NCI-H2227 treated with DMSO at 0.1 percent for 48 hours (cell line): ENCODE results near the gene COL6A1.
"Not testable (repeated sequence)": the region's sequence is repeated elsewhere in the genome, so short reads cannot be mapped to it uniquely, and the experiment has no call there.

ENCODE experiments used
- DNase-seq: peaks from one replicate; lab custom pipeline; 2025; lab: John Stamatoyannopoulos, UW

The COL6A1 gene

DNA sequence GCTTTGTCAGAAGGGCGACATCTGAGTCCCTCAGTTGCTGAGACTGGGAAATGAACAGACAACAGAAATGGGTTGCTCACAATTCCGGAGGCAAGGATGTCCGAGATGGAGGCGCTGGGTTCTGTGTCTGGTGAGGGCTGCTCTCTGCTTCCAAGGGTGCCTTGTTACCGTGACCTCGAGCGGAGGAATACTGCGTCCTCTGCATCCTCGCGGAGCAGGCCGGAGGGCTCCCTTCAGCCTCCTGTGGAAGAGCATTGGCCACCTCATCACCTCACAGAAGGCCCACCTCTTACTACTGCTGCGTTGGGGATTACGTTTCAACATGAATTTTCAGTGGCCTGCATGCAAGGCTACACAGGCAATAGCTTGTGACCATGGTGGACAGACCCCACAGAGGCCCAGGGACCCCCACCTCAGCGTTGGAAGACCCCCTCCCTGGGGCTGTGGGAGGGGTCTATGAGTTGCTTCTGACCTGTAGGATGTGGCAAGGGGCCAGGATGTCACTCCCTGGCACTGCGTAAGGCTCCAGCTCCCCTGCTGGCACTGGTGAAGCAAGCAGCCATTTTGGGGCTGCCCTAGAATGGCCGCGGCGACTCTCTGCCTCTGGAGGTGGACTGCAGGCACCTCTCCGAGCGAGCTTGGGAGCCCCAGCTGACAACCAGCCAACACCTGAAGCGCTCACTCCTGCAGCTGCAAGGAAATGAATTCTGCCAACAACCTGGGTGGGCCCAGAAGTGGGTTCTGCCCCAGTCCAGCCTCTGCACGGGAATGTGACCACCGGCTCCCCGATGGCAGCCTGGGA lies 36.3 kb upstream of the COL6A1 start:
- no peak for DNase-seq

DNA sequence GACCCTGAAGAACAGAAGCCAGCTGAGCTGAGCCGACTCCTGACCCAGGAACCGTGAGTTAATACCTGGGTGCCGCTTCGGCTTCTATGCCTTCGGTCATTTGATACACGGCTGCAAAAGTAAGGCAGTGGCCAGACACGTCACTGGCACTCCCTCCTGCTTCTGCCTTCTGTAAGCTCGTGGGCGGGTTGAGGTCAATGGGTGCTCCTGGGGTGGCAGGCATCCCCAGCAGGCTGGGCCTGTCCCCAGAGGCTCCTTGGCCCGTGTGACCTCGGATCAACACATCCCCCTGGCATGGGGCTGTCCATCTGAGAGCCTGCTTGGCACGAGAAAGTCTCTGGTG lies 35.7 kb upstream of the COL6A1 start:
- DNase-seq = no peak

DNA sequence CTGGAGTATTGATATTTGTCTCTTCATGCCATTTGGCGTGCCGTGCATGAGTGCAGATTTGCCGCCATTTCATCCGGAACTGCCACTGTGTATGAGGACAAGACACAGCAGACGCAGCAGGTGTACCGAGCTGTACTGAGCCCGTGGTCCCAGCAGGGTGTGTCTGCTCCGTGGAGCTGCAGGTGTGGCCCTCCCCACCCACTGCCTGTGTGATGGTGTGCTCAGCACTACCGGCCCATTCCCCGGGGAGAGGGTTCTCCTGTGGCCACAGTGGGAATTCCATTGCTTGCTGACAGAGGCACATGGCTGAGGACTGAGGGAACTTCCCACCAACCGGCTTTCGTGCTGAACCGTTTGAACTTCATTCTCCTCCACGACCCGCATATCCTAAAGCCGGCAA lies 34.3 kb upstream of the COL6A1 start:
- DNase-seq = no peak

DNA sequence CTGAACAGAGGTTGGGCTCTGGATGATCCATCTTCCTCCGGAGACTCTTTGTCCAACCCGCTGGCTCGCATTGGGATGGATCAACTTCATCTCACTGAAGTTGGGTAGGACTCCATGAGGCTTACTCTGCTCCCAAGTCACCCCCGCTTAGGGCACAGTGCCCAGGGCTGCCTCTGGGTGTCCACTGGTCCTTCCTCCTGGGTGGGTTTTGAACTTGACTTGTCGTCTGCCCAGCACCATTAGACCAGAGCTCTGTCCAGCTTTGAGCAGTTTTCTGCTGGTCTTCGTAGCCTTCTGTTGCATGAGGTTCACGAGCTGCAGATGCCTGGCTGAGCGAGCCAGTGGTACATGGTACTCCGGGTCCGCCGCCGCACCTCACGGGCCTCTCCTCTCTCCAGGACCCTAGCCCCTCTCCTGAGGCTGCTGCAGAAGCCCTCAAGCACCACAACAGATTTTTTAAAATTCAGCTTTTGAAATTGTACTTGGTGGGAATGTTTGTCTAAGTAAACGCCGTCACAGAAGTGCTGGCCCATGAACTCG lies 33.8 kb upstream of the COL6A1 start:
- no peak for DNase-seq

DNA sequence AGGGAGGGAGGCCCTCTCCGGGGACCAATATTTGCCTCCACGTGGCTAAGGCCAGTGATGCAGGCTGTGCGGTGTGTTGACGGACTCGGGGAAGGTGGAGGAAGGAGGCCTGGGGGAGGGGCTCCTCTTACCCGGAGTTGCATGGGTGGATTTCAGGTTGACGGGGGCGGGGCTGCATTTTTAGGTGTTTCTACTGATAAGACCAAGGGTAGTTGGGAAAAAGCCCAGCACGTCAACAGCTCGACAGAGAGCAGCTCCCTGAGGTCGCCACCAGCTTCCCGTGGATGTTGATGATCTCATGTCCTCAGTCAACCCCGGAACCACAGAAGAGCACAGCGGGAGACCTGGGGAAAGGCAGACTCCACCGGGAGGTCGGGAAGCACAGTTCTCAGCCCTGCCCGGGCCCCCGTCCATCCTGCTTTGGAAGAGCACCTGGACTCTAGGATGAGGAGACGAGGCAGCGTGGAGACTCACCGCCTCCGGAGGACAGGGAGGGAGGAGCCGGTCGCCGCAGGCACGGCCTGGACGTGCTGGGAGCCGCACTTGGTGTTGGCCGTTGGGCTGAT lies 32.9 kb upstream of the COL6A1 start:
- DNase-seq = no peak

DNA sequence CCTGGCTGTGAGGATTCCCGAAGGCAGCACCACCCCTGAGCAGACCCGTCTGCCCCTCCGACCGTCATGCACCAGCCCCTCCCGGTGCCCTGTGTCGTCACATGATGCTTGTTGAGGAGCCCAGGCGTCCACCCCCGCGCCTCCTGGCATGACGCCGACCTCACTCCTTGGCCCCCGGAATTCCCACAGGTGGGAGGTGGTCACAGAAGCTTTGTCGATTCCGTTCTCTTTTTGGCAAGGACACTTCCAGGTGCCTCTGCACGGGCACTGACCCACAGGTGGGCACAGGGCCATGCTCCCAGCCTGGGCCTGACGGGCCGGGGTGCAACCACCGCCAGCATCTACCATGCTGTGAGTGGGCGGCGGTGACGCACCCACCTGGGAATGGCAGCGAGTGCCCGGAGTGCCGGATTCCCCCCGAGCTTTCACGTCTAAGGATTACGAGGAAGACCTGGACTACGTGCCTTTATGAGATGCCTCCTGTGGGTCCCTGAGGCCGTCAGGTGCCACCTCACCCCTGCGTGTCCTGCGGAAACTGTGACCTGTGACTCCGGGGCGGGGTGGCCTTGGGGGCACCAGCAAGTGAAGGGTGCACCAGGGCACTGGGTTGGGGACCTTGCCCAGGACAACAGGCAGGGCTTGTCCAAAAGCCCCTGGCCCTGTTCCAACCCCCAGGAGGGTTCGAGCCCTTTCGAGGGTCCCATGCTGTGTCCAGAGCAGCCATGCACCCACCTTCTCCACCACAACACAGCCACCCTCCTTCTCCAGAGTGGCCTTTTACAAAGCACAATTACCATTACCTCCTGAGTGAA lies 31.4 kb upstream of the COL6A1 start:
- no peak for DNase-seq

DNA sequence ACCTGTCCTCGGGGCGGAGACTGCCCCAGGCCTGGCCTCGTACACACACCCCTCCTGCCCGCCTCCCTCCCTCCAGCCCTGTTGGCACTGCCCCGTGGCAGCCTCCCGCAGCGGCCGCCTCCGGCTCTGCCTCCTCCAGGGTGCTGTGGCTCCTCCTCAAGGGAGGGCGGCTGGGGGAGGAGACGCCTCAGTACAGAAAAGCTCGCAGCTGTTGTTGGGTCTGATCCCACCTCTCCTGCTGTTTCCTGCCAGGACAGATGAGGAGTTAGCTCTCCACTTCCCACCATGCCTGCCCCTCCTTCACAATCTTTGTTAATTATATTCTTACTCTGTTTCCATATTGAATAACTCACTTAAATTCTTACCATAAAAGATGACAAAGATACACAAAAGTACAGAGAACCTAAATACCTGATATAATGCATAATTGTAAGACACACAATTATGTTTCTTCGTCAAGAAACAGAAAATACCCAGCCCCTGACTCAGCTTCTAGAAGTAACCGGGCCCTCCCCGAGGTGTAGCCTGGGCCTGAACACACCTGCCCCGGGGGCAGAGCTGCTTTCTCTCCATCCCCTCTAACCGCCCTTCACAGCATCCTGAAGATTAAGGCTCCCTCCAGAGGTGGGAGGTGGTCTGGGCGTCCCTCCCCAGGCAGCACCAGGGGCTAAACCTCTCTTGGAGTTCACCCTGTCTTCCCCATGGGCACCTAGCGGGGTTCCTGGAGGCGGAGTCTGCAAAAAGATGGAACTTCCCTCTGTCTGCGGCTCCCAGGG lies 30.6 kb upstream of the COL6A1 start:
- no peak for DNase-seq

DNA sequence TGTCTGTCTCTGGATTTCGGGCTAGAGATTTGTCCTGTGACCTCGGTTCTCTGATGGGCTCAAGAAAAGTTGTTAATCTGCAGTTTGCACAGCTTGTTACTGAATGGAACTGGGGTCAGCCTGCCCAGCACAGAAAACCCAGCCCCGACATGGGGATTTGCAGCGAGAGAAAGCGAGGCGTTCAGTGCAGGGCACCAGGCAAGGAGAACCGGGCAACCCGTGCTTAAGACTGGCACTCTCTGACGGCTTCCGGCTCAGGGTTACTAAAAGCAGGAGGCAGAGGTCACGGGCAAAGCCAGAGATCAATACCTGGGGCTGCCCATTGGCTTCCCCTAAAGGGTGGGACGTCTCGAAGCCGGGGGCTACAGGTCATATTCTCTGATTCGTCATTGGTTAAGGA lies 29.9 kb upstream of the COL6A1 start:
- no peak for DNase-seq

DNA sequence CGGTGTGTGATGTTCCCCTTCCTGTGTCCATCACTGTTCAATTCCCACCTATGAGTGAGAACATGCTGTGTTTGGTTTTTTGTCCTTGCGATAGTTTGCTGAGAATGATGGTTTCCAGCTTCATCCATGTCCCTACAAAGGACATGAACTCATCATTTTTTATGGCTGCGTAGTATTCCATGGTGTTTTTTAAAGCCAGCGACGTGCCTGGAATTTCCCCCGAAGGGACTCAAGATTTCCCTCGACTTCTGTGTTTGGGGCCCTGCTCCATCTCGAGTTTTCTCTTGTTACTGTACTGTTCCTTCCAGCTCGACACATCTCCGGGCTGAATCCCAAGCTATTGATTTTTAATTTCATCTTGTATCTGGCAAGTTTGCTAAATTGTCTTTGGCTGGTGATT lies 29.0 kb upstream of the COL6A1 start:
- not testable (repeated sequence) for DNase-seq

DNA sequence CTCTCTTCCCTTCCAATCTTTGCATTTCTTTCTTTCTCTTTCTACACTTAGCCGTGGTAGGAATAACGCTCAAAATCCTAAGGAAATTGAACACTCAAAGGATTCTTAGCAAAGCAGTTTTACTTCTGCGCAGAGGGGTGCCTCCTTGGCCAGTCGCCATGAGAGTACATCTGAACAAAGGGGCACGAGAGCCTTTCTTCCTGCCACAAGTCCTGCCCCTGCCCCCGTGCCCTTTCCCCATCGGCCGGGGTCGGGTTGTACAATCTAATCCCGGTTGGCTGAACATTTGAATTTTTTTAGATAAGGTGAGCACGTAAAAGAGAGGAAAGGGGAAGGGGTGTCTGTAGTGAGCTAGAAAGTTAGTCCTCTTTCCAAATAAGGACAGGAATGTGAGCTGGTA lies 28.6 kb upstream of the COL6A1 start:
- DNase-seq = no peak

DNA sequence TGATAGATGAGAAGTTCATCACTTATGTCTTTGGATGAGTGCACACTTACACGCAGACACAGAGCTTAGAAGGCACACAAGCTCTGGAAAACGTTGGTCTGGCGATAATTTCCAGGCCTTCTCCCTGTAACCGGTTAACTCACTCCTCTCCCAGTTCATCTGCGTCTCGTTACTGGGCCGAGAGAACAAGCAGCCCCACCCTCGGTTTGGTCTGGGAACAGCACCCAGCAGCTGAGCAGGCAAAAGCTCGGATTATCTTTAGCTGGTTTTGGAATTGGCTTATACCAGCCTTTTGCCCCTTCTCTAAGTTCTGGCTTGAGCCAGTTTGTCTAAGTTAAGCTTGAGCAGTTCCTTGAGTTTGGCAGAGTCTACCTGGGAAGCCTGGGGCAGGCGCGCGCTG lies 27.3 kb upstream of the COL6A1 start:
- DNase-seq = no peak

DNA sequence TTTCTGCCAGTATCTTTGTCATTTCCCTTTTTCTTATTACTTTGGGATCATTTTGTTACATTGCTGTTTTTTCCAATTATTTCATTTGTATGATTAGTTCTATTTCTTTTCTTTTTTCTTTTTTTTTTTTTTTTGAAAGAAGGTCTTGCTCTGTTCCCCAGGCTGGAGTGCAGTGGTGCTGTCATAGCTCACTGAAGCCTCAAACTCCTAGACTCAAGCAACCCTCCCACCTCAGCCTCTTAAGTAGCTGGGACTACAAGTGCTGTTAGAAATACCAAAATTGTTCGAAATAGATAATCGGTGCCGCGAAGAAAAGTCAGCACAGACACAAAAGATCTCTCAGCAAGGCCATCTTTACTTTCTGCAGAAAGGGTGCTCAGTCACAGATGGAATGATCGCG lies 26.6 kb upstream of the COL6A1 start:
- DNase-seq = no peak

DNA sequence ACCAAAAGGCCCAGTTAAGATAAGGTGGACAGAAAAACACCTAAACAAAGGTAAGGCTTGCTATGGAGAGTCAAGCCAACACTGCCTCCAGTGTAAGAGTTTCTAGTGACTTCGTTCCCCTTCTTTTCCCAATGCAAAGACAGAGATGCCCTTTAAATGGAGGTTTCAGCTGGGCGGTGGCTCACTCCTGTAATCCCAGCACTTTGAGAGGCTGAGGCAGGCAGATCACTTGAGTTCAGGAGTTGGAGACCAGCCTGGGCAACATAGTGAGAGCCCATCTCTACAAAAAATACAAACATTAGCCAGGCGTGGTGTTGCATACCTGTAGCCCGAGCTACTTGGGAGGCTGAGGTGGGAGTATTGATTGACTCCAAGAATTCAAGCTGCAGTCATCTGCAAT lies 24.0 kb upstream of the COL6A1 start:
- DNase-seq = no peak

DNA sequence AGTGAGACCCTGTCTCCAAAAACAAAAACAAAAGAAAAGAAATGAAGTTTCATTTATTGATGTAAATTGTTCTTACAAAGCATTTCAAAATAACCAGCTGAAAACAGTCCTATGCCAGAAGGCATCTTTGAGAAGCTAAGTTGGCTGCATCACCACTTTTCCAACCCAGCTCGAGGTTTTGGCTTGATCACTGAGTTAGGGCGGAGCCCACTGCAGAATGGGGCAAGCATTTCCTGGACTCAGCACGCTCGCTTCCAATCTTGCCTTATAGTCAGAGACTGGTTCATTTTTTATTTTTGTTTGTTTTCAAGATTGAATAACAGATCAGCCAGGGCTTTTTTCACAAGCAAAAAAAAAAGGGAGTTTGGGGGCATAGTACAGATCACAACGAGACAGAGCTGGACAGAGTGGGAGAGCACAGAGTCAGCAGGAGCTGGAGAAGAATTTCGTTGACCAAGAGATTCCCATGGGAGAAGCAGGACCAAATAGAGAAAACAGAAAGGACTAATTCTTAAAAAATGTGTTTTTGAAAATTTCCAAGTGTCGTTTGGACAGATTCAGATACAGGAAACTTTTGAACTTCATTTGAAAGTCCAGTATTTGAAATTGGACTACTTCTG lies 23.5 kb upstream of the COL6A1 start:
- no peak for DNase-seq

DNA sequence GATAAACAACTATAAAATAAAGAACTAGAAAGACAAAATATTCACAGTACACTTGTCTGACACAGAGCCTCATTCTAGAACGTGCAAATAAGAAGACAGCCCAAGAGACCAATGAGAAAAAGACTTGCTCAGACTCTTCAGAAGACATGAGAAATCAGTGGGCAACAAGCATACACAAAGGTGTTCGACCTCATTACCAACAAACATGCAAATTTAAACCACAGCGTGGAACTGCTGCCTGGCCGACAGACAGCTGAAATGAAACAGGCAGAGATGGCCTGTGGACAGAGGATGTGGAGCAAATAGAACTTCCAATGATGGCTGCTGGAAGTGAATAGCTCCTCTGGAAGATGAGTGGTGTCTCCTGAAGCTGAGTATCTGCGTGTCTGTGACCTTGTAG lies 22.4 kb upstream of the COL6A1 start:
- no peak for DNase-seq

DNA sequence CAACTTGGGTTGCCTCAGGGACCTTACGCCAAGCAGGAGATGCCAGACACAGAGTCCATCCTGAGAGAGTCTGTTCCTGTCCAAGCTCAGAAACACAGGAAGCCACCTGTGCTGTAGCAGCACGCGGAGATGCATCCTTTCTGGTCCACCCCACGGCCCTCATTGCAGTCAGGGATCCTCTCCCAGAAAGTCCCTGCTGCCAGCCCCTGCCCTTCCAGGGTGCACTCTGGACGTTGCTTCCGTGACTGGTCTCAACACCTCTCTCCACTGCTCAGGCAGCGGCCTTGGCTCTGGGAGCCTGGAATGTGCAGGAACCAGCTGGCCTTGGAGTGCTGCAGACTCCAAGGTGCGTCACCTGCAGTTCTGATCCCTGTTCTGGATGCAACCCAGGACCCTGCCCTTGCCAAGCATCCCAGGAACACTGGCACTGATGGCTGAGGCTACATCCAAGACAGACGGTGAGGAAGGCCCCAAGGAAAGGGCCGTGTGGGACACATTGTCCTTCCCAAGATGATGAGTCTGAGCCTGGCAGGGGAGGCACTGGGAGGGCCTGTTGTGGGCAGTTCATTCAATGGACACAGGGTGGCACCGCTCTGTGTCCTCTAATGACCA lies 21.7 kb upstream of the COL6A1 start:
- no peak for DNase-seq

DNA sequence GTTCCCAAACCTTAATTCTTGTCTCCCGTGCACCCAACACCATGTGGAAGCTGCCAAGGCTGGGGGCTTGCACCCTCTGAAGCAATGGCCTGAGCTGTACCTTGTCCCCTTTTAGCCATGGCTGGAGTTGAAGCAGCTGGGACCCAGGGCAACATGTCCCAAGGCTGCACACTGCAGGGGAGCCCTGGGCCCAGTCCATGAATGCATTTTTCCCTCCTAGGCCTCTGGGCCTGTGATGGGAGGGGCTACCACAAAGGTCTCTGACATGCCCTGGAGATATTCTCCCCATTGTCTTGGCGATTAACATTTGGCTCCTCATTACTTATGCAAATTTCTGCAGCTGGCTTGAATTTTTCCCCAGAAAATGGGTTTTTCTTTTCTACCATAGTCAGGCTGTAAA lies 20.2 kb upstream of the COL6A1 start:
- not testable (repeated sequence) for DNase-seq

DNA sequence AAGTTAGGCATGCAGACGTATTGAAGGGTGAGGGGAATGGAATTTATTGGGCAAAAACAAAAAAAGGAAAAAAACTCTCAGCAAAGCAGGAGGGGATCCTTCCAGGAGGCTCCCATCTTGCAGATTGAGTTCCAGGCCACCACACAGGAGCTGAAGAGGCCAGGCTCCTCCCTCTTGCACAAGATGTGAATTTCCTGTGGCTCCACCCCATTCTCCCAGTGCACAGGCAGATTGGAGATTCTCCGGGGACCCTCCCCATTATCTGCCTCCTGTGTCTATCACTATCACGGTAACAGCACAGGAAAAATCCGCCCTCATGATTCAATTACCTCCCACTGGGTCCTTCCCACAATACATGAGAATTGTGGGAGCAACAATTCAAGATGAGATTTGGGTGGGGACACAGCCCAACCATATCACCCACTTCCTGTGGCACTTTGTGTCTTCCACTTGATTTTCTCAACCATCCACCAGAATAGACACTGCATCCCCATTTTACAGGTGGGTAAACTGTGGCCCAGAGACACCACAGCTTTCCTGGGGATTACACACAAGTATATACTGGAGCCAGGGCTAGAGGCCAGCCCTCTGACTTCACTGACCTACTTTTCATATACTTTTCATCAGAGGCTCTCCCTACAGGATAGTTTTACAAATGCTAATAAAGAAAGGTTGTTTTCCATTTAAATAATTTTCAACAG lies 18.9 kb upstream of the COL6A1 start:
- no peak for DNase-seq

DNA sequence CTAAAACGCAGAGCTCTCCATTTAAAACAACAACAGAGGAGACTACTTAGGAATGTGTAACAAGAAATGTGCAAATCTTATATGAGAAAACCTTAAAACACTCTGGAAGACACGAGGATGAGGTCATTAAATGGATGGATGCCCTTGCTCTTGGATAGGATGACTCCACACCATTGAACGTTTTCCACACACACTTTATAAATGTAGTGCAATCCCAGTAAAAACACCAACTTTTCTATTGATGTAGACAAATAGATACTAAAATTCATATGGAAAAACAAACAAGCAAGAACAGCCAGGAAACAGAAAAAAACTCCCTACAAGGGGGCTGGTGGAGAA lies 18.4 kb upstream of the COL6A1 start:
- DNase-seq = no peak

DNA sequence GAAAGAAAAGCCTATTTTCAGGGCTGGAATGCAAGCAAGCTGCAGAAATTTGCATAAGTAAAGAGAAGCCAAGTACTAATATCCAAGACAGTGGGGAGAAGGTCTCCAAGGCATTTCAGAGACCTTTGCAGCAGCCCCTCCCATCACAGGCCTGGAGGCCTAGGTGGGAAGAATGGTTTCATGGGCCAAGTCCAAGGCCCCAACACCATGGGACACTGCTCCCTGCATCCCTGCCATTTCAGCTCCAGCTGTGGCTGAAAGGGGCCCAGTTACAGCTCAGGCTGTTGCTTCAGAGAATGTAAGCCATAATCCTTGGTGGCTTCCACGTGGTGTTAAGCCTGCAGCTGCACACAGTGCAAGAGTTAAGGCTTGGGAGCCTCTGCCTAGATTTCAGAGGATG lies 16.9 kb upstream of the COL6A1 start:
- DNase-seq = no peak
